ENCODE results near the gene CTDSPL2.
"Not testable (repeated sequence)": the region's sequence is repeated elsewhere in the genome, so short reads cannot be mapped to it uniquely, and the experiment has no call there.

The CTDSPL2 gene

GRCh38 chr15:44426975-44427755 lies at the start of gene CTDSPL2:
Gene CTDSPL2, plus strand, starts transcription at chr15:44427629. Its CDS starts 31,386 bp downstream, at chr15:44459015.
- peak; percentile 93 for DNase-seq (ENCODE audit: low spot score)

DNA sequence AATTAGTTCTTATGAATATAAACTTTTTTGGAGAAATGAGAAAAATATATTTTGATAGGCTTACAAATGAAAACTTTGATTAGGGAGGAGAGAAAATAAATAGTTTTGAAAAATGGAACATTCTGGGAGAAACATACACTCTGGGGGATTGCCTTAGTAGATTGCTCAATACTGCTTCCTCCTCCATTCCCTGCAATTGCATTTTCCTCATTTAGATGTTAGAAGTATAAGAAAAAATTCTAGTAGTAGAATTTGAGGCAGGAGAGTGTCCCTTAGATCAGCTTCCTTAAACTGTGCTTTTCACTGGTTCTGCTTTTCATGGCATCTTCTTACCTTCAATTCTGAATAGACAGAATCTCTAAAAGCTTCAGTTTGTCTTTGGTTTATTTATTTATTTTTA lies 46.2 kb upstream of the CTDSPL2 start:
- no peak for DNase-seq (ENCODE audit: low spot score)

DNA sequence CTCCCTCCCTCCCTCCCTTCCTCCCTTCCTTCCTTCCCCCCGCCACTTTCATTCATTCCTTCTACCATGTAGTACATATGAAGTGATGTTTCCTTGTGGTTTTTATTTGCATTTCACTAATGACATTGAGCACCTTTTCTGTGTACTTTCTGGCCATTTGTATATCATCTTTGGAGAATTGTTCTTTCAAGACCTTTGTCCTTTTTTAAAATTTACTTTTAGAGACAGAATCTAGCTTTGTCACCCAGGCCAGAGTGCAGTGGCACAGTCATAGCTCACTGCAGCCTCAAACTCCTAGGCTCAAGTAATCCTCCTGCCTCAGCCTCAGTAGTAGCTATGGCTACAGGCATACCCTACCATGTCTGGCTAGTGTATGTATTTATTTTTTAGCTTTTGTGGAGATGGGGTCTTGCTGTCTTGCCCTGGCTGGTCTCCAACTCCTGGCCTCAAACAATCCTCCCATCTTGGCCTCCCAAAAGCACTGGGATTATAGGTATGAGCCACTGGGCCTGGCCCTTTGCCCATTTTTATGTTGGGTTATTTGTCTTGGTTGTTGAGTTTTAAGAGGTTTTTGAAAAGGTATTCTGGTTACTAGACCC lies 42.0 kb upstream of the CTDSPL2 start:
- no peak for DNase-seq (ENCODE audit: low spot score)

- DNase-seq (ENCODE audit: low spot score), result no peak
Measured at GRCh38 chr15:44394062-44394461, 33.4 kb upstream of the CTDSPL2 start.

DNA sequence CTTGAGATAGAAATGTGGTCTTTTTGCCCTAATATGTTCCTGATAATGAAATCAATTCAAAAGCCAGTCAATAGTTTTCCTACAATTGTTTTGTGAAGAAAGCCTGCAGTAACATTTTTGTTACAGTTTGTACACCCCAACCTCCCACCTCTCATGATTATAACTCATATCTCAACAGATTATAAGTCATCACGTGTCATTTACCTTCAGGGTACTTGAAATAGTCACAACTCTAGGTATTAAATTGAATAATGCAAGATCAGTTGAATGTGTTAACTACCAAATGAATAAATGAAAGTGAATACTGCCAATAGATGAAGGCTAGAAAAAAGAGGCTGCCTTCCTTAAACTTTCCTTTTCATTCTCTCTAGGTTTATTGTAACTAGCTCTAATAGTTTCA lies 32.9 kb upstream of the CTDSPL2 start:
- no peak for DNase-seq (ENCODE audit: low spot score)

- no peak for DNase-seq (ENCODE audit: low spot score)
Measured at GRCh38 chr15:44397869-44398268, 29.6 kb upstream of the CTDSPL2 start.

DNA sequence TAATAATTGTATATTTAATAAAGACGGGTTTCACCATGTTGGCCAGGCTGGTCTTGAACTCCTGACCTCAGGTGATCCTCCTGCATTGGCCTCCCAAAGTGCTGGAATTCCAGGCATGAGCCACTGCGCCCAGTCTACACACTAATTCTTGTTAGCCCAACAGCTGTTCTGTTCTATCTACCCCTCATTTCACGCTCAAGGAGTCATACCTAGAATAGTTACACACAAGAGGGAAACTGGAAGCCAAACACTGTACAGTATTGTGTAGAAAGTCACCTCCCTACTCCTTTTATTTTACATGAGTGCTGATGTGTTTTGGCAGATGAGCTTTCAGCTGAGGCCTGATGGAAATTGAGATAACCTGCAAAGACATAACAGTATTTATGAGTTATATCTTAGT lies 13.4 kb upstream of the CTDSPL2 start:
- no peak for DNase-seq (ENCODE audit: low spot score)

- no peak for DNase-seq (ENCODE audit: low spot score)
Measured at GRCh38 chr15:44427756-44428724, 611 bp downstream of the CTDSPL2 start.

DNA sequence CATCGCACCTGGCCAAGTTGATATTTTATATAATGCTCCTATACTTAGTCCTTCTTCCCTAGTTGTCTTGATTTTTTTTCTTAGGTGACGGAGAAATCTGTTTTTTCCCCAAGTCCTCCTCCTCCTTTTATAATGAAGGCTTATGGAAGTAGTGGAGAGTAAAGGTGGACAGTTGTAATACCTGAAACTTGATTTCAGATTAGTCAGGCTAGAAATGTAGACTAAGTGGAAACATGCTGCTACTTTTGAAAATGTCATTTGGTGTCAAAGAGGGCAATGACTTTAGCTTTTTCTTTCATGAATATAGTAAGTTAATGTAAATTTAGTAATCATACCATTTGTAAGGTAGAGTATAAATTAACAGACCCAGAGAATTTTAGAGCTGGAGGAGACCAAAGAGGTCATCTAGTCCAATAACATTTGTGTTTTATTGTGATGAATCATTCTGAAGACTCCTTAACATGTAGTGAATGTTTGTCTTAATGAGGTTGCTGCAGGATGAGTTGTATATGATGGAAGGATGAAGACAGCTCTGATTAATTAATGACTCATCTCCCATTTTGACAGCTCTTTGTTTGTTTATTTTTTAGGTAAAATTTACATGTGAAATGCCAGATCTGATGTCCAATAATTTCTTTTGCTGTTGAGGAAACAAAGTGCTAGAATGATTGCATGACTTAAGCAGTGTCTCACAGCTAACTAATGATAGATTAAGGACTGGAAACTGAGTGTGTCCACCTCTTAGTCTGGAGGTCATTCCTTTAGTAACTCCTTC lies 8.7 kb downstream of the CTDSPL2 start:
- no peak for DNase-seq (ENCODE audit: low spot score)

GRCh38 chr15:44438402-44438801 lies 11.0 kb downstream of the CTDSPL2 start:
- DNase-seq (ENCODE audit: low spot score), result no peak

DNA sequence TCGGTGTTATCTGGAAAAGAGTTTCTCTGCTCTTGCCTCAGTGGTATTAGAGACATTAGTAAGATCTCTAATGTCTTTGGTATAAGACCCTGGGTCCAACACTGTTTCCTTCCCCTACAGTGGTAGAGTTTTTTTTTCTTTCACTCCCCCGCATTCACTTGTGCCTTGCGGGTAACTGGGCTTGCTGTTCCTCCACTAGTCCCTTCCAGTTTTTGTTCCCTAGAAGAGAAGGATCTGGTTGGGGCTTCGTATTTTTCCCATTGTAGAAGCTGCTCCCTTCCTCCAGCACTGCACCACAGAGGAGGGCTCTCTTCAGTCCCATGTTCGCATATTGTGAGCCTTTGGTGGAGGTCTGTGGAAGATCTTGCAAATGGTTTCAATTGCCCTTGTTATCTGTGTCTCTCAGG lies 13.7 kb downstream of the CTDSPL2 start:
- DNase-seq (ENCODE audit: low spot score), result no peak

- DNase-seq (ENCODE audit: low spot score), result no peak
Measured at GRCh38 chr15:44443515-44443914, 16.1 kb downstream of the CTDSPL2 start.

GRCh38 chr15:44447772-44448376 lies 20.4 kb downstream of the CTDSPL2 start:
- no peak for DNase-seq (ENCODE audit: low spot score)

GRCh38 chr15:44450172-44450571 lies 22.7 kb downstream of the CTDSPL2 start:
- DNase-seq (ENCODE audit: low spot score), result no peak

- DNase-seq (ENCODE audit: low spot score), result not testable (repeated sequence)
Measured at GRCh38 chr15:44453578-44454283, 26.3 kb downstream of the CTDSPL2 start.

DNA sequence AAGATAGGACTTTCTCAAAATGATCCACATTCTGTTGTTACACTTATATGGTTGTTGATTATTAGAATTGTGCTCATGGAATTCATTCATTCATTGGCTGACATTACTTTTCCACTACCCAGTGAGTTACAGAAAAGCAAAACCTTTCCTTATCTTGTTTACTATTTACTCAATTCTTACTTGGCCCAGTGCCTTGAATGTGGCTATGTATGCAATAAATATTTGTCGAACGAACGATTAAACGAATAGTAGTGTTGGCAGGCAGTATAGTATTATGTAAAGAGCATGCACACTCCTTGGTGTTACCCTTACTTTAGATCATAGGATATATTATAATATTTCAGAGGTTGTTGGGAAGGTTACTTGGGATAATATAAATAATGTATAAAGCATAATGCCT lies 31.0 kb downstream of the CTDSPL2 start:
- no peak for DNase-seq (ENCODE audit: low spot score)

- DNase-seq (ENCODE audit: low spot score), result no peak
Measured at GRCh38 chr15:44468709-44469385, 41.4 kb downstream of the CTDSPL2 start.

- no peak for DNase-seq (ENCODE audit: low spot score)
Measured at GRCh38 chr15:44471885-44472455, 44.5 kb downstream of the CTDSPL2 start.

DNA sequence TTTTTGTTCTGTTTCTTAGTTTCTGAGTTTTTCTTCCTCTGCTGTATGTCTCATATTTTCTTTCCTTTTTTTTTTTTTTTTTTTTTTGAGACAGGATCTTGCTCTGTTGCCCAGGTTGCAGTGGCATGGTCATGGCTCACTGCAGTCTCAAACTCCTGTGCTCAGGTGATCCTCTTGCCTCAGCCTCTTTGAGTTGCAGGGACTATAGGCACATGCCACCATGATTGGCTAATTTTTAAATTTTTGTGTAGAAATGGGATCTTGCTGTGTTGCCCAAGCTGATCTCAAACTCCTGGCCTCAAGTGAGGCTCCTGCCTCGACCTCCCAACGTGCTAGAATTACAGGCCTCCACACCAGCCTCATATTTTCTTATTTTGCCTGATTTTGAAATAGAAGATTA lies 51.9 kb downstream of the CTDSPL2 start:
- DNase-seq (ENCODE audit: low spot score), result no peak

- DNase-seq (ENCODE audit: low spot score), result no peak
Measured at GRCh38 chr15:44482090-44482489, 54.7 kb downstream of the CTDSPL2 start.
